H1 (cell line): ENCODE results near the gene LOXL1. TPM values are rescaled to one million over a fixed set of nuclear protein-coding genes. Genes with fewer than 3 reads are reported as not detected.

ENCODE experiments used
- CTCF ChIA-PET: fragments of 300-600 bp; sonication (Branson Sonifier 250); formaldehyde crosslinking; loops from one replicate; lab custom pipeline; 2021; ENCODE audit not compliant: partially characterized antibody; lab: Charles Lee
- POLR2A ChIA-PET: fragments of 300-600 bp; sonication (Branson Sonifier 250); formaldehyde crosslinking; loops from one replicate; lab custom pipeline; 2021; ENCODE audit warnings: inconsistent platforms; ENCODE audit not compliant: partially characterized antibody; lab: Charles Lee
- DNase-seq, 2 experiments: peaks; one replicate each; pipeline versions ENCODE4 v3.0.0 to v3.0.0-alpha.2; 2010 to 2022; ENCODE audit warnings: low spot score in 2 of 2, low read depth in 1 of 2, mixed read lengths in 1 of 2
- FAIRE-seq: peaks from 2 replicates; lab custom pipeline; 2011; peaks lifted over from hg19 to GRCh38; lab: Jason Lieb, UNC
- H2AFZ ChIP-seq: 2 replicates; pipeline ENCODE4 v1.8.1; 2012; ENCODE audit warnings: low read length, inconsistent platforms
- H2AK5ac ChIP-seq: 2 replicates; pipeline ENCODE4 v1.6.1; 2013; ENCODE audit warnings: low read depth, low read length
- H2BK120ac ChIP-seq: replicated peaks from 2 replicates; pipeline ENCODE3; 2013; ENCODE audit warnings: low read depth, low read length, inconsistent platforms
- H2BK12ac ChIP-seq: 2 replicates; pipeline ENCODE4 v1.6.1; 2013; ENCODE audit warnings: low read depth, low read length
- H2BK15ac ChIP-seq: 2 replicates; pipeline ENCODE4 v1.6.1; 2013; ENCODE audit warnings: low read length
- H2BK20ac ChIP-seq: 2 replicates; pipeline ENCODE4 v1.6.1; 2013; ENCODE audit warnings: low read length
- H2BK5ac ChIP-seq: 2 replicates; pipeline ENCODE4 v1.6.1; 2013; ENCODE audit warnings: low read depth, low read length
- H3K14ac ChIP-seq: 2 replicates; pipeline ENCODE4 v1.6.1; 2013; ENCODE audit warnings: inconsistent platforms; ENCODE audit not compliant: insufficient read length
- H3K18ac ChIP-seq: 2 replicates; pipeline ENCODE4 v1.6.1; 2013; ENCODE audit warnings: low read length; ENCODE audit errors: extremely low read depth
- H3K23ac ChIP-seq: 2 replicates; pipeline ENCODE4 v1.6.1; 2013; ENCODE audit warnings: inconsistent platforms; ENCODE audit not compliant: insufficient read length
- H3K23me2 ChIP-seq: 2 replicates; pipeline ENCODE4 v1.6.1; 2013; ENCODE audit warnings: low read depth, low read length
- H3K27ac ChIP-seq: 2 replicates; pipeline ENCODE4 v1.6.1; 2011; ENCODE audit warnings: low read depth, low read length, inconsistent platforms
- H3K27me3 ChIP-seq, 4 experiments: replicated peaks in 1 of 4; 1 replicate in 1 of 4; 2 replicates in 3 of 4; pipeline versions ENCODE4 v1.6.1 to v1.8.1; 2011 to 2013; ENCODE audit warnings: low read length in 3 of 4, mild to moderate bottlenecking in 3 of 4, inconsistent platforms in 2 of 4, mixed read lengths in 2 of 4, moderate library complexity in 1 of 4; ENCODE audit not compliant: control insufficient read depth in 3 of 4, insufficient read depth in 3 of 4; ENCODE audit errors: extremely low read depth in 1 of 4
- H3K36me3 ChIP-seq, 4 experiments: 2 replicates each; pipeline versions ENCODE4 v1.6.1 to v1.8.1; 2011 to 2013; ENCODE audit warnings: mild to moderate bottlenecking in 4 of 4, low read length in 3 of 4, moderate library complexity in 2 of 4, control low read depth in 1 of 4, inconsistent platforms in 1 of 4; ENCODE audit not compliant: insufficient read depth in 4 of 4, control insufficient read depth in 2 of 4
- H3K4ac ChIP-seq: replicated peaks from 2 replicates; pipeline ENCODE3; 2013; ENCODE audit warnings: low read length, low read depth, mixed read lengths, inconsistent platforms; ENCODE audit not compliant: insufficient read length
- H3K4me1 ChIP-seq, 4 experiments: replicated peaks in 1 of 4; 1 replicate in 1 of 4; 2 replicates in 3 of 4; pipeline versions ENCODE4 v1.6.1 to v1.8.1; 2011 to 2013; ENCODE audit warnings: low read length in 3 of 4, inconsistent platforms in 2 of 4, mixed read lengths in 1 of 4; ENCODE audit not compliant: insufficient read depth in 4 of 4, control insufficient read depth in 3 of 4
- H3K4me2 ChIP-seq, 2 experiments: 2 replicates each; pipeline versions ENCODE4 v1.6.1 to v1.8.1; 2011 to 2013; ENCODE audit warnings: low read depth in 2 of 2, low read length in 2 of 2, control low read depth in 1 of 2, inconsistent platforms in 1 of 2, mild to moderate bottlenecking in 1 of 2; ENCODE audit not compliant: insufficient read depth in 1 of 2
- H3K4me3 ChIP-seq, 4 experiments: fragments of 200-600, 300-600 bp in 1 of 4; sonication (generic), shearing (Covaris generic), sonication (Bioruptor Twin) in 1 of 4; 2 replicates each; pipeline versions ENCODE4 v1.5.1 to v1.8.1; 2011 to 2016; ENCODE audit warnings: low read length in 4 of 4, low read depth in 3 of 4, control low read depth in 2 of 4, inconsistent platforms in 2 of 4, mild to moderate bottlenecking in 2 of 4, mixed read lengths in 1 of 4, moderate library complexity in 1 of 4; ENCODE audit not compliant: insufficient read depth in 2 of 4; ENCODE audit errors: extremely low read depth in 1 of 4
- H3K56ac ChIP-seq: replicated peaks from 2 replicates; pipeline ENCODE3; 2013; ENCODE audit warnings: low read depth, mild to moderate bottlenecking, mixed read lengths, low read length, inconsistent platforms; ENCODE audit not compliant: insufficient read length
- H3K79me1 ChIP-seq: 2 replicates; pipeline ENCODE4 v1.6.1; 2013; ENCODE audit warnings: low read depth, low read length, control low read depth
- H3K79me2 ChIP-seq, 2 experiments: 2 replicates each; pipeline versions ENCODE4 v1.6.1 to v1.8.1; 2012 to 2013; ENCODE audit warnings: low read length in 2 of 2, mild to moderate bottlenecking in 2 of 2, inconsistent platforms in 1 of 2; ENCODE audit not compliant: insufficient read depth in 2 of 2, control insufficient read depth in 1 of 2
- H3K9ac ChIP-seq, 4 experiments: replicated peaks in 1 of 4; 1 replicate in 1 of 4; 2 replicates in 3 of 4; pipeline versions ENCODE4 v1.6.1 to v1.8.1; 2011 to 2013; ENCODE audit warnings: low read depth in 3 of 4, low read length in 3 of 4, control low read depth in 2 of 4, mild to moderate bottlenecking in 2 of 4, moderate library complexity in 2 of 4, inconsistent platforms in 1 of 4; ENCODE audit errors: extremely low read depth in 1 of 4
- H3K9me3 ChIP-seq, 2 experiments: 2 replicates each; pipeline versions ENCODE4 v1.6.1 to v1.8.1; 2012 to 2013; ENCODE audit warnings: mild to moderate bottlenecking in 2 of 2, moderate library complexity in 2 of 2, control low read depth in 1 of 2, inconsistent platforms in 1 of 2, low read depth in 1 of 2, low read length in 1 of 2, mixed read lengths in 1 of 2; ENCODE audit not compliant: insufficient read depth in 2 of 2
- H4K20me1 ChIP-seq, 2 experiments: replicated peaks in 1 of 2; 2 replicates each; pipeline versions ENCODE3 to v1.8.1; 2011 to 2013; ENCODE audit warnings: inconsistent platforms in 2 of 2, low read length in 2 of 2, mild to moderate bottlenecking in 1 of 2; ENCODE audit not compliant: insufficient read depth in 2 of 2, control insufficient read depth in 1 of 2
- H4K5ac ChIP-seq: 2 replicates; pipeline ENCODE4 v1.6.1; 2013; ENCODE audit warnings: low read length, low read depth, mixed read lengths, inconsistent platforms; ENCODE audit not compliant: insufficient read length
- H4K8ac ChIP-seq: 2 replicates; pipeline ENCODE4 v1.8.0; 2013; ENCODE audit warnings: mild to moderate bottlenecking, moderate library complexity, low read length, inconsistent platforms; ENCODE audit not compliant: insufficient read depth; ENCODE audit errors: extremely low read depth
- H4K91ac ChIP-seq: replicated peaks from 2 replicates; pipeline ENCODE3; 2013; ENCODE audit warnings: low read length, mixed read lengths, inconsistent platforms; ENCODE audit not compliant: insufficient read length
- BRCA1 ChIP-seq: IDR thresholded peaks from 2 replicates; pipeline ENCODE4 v1.6.1; 2012; ENCODE audit warnings: low read depth, low read length, improper control_type of control experiment
- CBX5 ChIP-seq: fragments of 300-800, 300-1000 bp; sonication (generic); IDR thresholded peaks from 2 replicates; pipeline ENCODE4 v1.7.1; 2016; ENCODE audit warnings: antibody characterized with exemption, low read length, low read depth
- CHD2 ChIP-seq: IDR thresholded peaks from 2 replicates; pipeline ENCODE4 v1.6.1; 2012; ENCODE audit warnings: low read length, improper control_type of control experiment
- EGR1 ChIP-seq: IDR thresholded peaks from 2 replicates; pipeline ENCODE4 v1.6.1; 2011; ENCODE audit warnings: low read depth, low read length, borderline replicate concordance
- FOSL1 ChIP-seq: IDR thresholded peaks from 2 replicates; pipeline ENCODE4 v1.6.1; 2011; ENCODE audit warnings: mild to moderate bottlenecking, low read depth, low read length, moderate library complexity; ENCODE audit not compliant: insufficient read depth
- NANOG ChIP-seq: IDR thresholded peaks from 2 replicates; pipeline ENCODE4 v1.6.1; 2011; ENCODE audit warnings: low read length, low read depth, mild to moderate bottlenecking, inconsistent platforms; ENCODE audit not compliant: insufficient read depth, poor library complexity, severe bottlenecking
- PHF8 ChIP-seq: fragments of 200-600 bp; sonication (generic); conservative IDR thresholded peaks from 2 replicates; pipeline ENCODE4 v1.7.1; 2012; ENCODE audit warnings: low read depth, mild to moderate bottlenecking, inconsistent platforms, low read length, moderate library complexity
- POLR2A ChIP-seq, 2 experiments: IDR thresholded peaks; 1 replicate in 1 of 2; 2 replicates in 1 of 2; pipeline ENCODE4 v1.6.1; 2011; ENCODE audit warnings: low read depth in 2 of 2, low read length in 2 of 2, mild to moderate bottlenecking in 2 of 2; ENCODE audit errors: control extremely low read depth in 1 of 2
- TAF1 ChIP-seq: IDR thresholded peaks from 2 replicates; pipeline ENCODE4 v1.6.1; 2011; ENCODE audit warnings: mild to moderate bottlenecking, low read depth, low read length
- TBP ChIP-seq: IDR thresholded peaks from 2 replicates; pipeline ENCODE4 v1.6.1; 2011; ENCODE audit warnings: low read depth, low read length, improper control_type of control experiment
- TCF12 ChIP-seq: IDR thresholded peaks from 2 replicates; pipeline ENCODE4 v1.6.1; 2011; ENCODE audit warnings: low read depth, mild to moderate bottlenecking, low read length
- USF2 ChIP-seq: IDR thresholded peaks from 2 replicates; pipeline ENCODE4 v1.6.1; 2011; ENCODE audit warnings: low read length, improper control_type of control experiment
- WGBS, 2 experiments: shearing (Covaris generic) in 1 of 2; methylation state at CpG; one replicate each; pipeline versions ENCODE4 v1.1.6 to v1.1.7; 2013 to 2015; ENCODE audit warnings: low lambda C conversion rate in 2 of 2, mixed read lengths in 2 of 2, inconsistent platforms in 1 of 2, low coverage in 1 of 2, missing lambda C conversion rate in 1 of 2; ENCODE audit not compliant: insufficient replicate concordance in 2 of 2, insufficient coverage in 1 of 2, insufficient read length in 1 of 2; ENCODE audit errors: extremely low coverage in 1 of 2, missing lambda C conversion rate in 1 of 2; 5-methylcytosine and 5-hydroxymethylcytosine counted together
- polyA plus RNA-seq, 7 experiments: library from polyadenylated mRNA; depleted of rRNA in 3 of 7; stranded (reverse) in 5 of 7; unstranded in 2 of 7; fragments of >200 nt in 5 of 7; fragments of 200-250 nt in 2 of 7; gene quantifications; 1 replicate in 5 of 7; 2 replicates in 1 of 7; 4 replicates in 1 of 7; pipeline versions ENCODE4 v1.2.1 to v1.2.3, GENCODE V29; 2011 to 2013; ENCODE audit warnings: missing spikeins in 2 of 7, mixed read lengths in 2 of 7
- total RNA-seq: library from RNA; stranded (reverse); fragmentation: NEBNext Ultra II Directional; extraction: Animal tissue kit (Norgen Biotek cat#: 25700); gene quantifications from 2 replicates; pipeline ENCODE4 v1.2.1, GENCODE V29; 2021

The LOXL1 gene
- total and polyA plus RNA-seq, 2 of the 8 experiments (the other 6 are each of a cell fraction or from before 2014, with no cell fraction given): 8.1 to 14.4 TPM

DNA sequence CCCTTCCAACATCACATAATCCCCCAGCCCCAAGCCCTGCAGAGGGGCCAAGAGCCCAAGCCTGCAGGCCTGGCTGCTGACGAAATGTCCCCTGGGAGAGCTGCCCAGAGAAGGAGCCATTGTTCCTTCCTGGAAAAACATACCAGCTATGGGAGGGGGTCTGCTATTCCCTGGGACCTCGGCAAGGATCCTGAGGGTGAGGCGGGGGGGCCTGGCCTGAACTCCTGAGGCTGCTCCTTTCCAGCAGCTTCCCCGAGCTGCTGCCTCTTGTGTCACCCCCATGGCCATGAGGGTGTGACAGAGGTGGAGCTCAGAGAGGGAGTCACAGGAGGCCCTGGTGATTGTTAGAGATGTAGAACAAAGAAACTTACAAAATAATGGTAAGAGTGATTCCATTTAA lies 12.9 kb downstream of the LOXL1 start:
- Histone ChIP-seq H2BK12ac (no peak overlapping the region), H4K5ac (no peak overlapping the region), H2AFZ (no peak overlapping the region), H3K23ac (no peak overlapping the region), H3K9ac (no peak overlapping the region), H4K8ac (no peak overlapping the region; the same call in 1 of the 2 replicates), H3K9me3 (no peaks in the 10 kb centered on the region), H4K91ac (no peak overlapping the region), H3K79me2 (no peaks in the 10 kb centered on the region), H2BK5ac (no peak overlapping the region), H3K18ac (no peak overlapping the region), H2BK120ac (no peak overlapping the region), H3K4me1 (peaks cover 0 to 3% (median 2%) of the 10 kb centered on the region in 4 experiments; a peak in 4 of 7 replicates)
- 80% methylated on average over 4 of the region's 4 CpGs; no CpG with 5 or more reads in 1 of the 2 experiments for WGBS, 2 experiments
- no peak for TF ChIP-seq CBX5
- TF ChIP-seq EGR1: no peak
- no peak for TF ChIP-seq BRCA1
- no peak for TF ChIP-seq PHF8
- TF ChIP-seq USF2: no peak
- TF ChIP-seq NANOG: no peak
- no peak for TF ChIP-seq POLR2A (IDR thresholded peaks at IDR 0.05; ENCODE audit: control extremely low read depth in 1 of 2, low read depth in 2 of 2, low read length in 2 of 2)
- TF ChIP-seq TAF1: no peak
- no peak for TF ChIP-seq TCF12
- TF ChIP-seq CHD2: no peak
- TF ChIP-seq FOSL1: no peak
- no peak for TF ChIP-seq TBP
- TF ChIP-seq, all 59 proteins: peak for 0
- no peak overlapping the region for H3K4me2 ChIP-seq
- no peak overlapping the region for H3K56ac ChIP-seq
- H3K36me3 ChIP-seq: no peaks in the 10 kb centered on the region
- H3K14ac ChIP-seq: no peak overlapping the region
- H3K23me2 ChIP-seq: no peaks in the 10 kb centered on the region
- no peaks in the 10 kb centered on the region for H3K27me3 ChIP-seq
- CTCF ChIA-PET: interaction anchor here (0.8 to 5.8 kb wide), 10 partner anchors 10 to 67 kb away, joined by 3 to 31 read pairs (median 6); no protein-coding TSS in a partner anchor
- no peak overlapping the region for H3K4me3 ChIP-seq
- H2BK20ac ChIP-seq: no peak overlapping the region
- H3K4ac ChIP-seq: no peak overlapping the region
- POLR2A ChIA-PET: interaction anchor here (0.6 kb wide), 1 partner anchor 404 kb away, joined by 3 read pairs; no protein-coding TSS in a partner anchor
- no peak overlapping the region for H3K27ac ChIP-seq
- no peaks in the 10 kb centered on the region for H3K79me1 ChIP-seq
- H2BK15ac ChIP-seq: no peak overlapping the region
- DNase-seq (no peak), FAIRE-seq (no peak)
- H4K20me1 ChIP-seq: peaks cover 0 to 2% of the 10 kb centered on the region in 2 experiments
- no peak overlapping the region for H2AK5ac ChIP-seq
